ENCODE results near the gene COL6A2.
"Not testable (repeated sequence)": the region's sequence is repeated elsewhere in the genome, so short reads cannot be mapped to it uniquely, and the experiment has no call there.

The COL6A2 gene

GRCh38 chr21:46160907-46161632, 63.2 kb downstream of the COL6A2 start:
- no peaks in the 10 kb centered on the region for H3K4me1 ChIP-seq (ENCODE audit: insufficient read depth, low read length)
- no peak overlapping the region for H3K27ac ChIP-seq (ENCODE audit: low read depth, low read length)
- H3K9me3 ChIP-seq (ENCODE audit: low read length): no peaks in the 10 kb centered on the region
- no peaks in the 10 kb centered on the region for H3K36me3 ChIP-seq (ENCODE audit: insufficient read depth, low read length)
- peaks cover 0 to 13% of the 10 kb centered on the region in 2 donors for H3K27me3 ChIP-seq (ENCODE audit: control insufficient read depth in 1 of 2, insufficient read depth in 2 of 2, low read length in 2 of 2)
- H3K9ac ChIP-seq (ENCODE audit: low read length): no peak overlapping the region
- H3K4me3 ChIP-seq (ENCODE audit: low read depth in 1 of 2, low read length in 2 of 2): no peak overlapping the region

- peaks cover 0 to 13% of the 10 kb centered on the region in 2 donors for H3K27me3 ChIP-seq (ENCODE audit: control insufficient read depth in 1 of 2, insufficient read depth in 2 of 2, low read length in 2 of 2)
- H3K27ac ChIP-seq (ENCODE audit: low read depth, low read length): no peak overlapping the region
- H3K9ac ChIP-seq (ENCODE audit: low read length): no peak overlapping the region
- H3K4me3 ChIP-seq (ENCODE audit: low read depth in 1 of 2, low read length in 2 of 2): no peak overlapping the region
- H3K4me1 ChIP-seq (ENCODE audit: insufficient read depth, low read length): no peaks in the 10 kb centered on the region
- no peaks in the 10 kb centered on the region for H3K9me3 ChIP-seq (ENCODE audit: low read length)
- no peaks in the 10 kb centered on the region for H3K36me3 ChIP-seq (ENCODE audit: insufficient read depth, low read length)
Observed at GRCh38 chr21:46161633-46162592, 64.0 kb downstream of the COL6A2 start.

GRCh38 chr21:46163380-46163779, 65.5 kb downstream of the COL6A2 start:
- Histone ChIP-seq H3K27me3 (ENCODE audit: control insufficient read depth in 1 of 2, insufficient read depth in 2 of 2, low read length in 2 of 2) (peaks cover 0 to 13% of the 10 kb centered on the region in 2 donors), H3K4me1 (ENCODE audit: insufficient read depth, low read length) (no peaks in the 10 kb centered on the region), H3K36me3 (ENCODE audit: insufficient read depth, low read length) (no peaks in the 10 kb centered on the region), H3K27ac (ENCODE audit: low read depth, low read length) (no peak overlapping the region), H3K4me3 (ENCODE audit: low read depth in 1 of 2, low read length in 2 of 2) (no peak overlapping the region), H3K9ac (ENCODE audit: low read length) (no peak overlapping the region), H3K9me3 (ENCODE audit: low read length) (no peaks in the 10 kb centered on the region)

DNA sequence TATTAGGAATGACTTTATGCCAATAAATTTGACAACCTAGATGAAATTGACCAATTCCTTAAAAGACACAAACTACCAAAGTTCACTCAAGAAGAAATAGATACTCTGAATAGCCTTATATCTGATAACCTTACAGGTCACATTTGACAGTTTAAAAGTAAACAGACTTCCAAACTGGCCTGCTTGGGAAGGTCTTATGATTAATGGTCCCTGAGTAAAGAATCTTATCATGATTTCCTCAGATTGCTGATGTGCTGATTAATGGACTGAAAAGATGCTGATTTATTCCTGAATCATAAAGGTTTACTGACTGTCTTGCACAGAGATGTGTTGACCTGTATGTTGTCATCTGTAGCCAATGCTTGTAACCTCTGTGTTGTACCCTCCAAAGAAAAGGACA, 67.2 kb downstream of the COL6A2 start:
- Histone ChIP-seq H3K36me3 (ENCODE audit: insufficient read depth, low read length) (no peaks in the 10 kb centered on the region), H3K4me1 (ENCODE audit: insufficient read depth, low read length) (no peaks in the 10 kb centered on the region), H3K27ac (ENCODE audit: low read depth, low read length) (no peak overlapping the region), H3K9ac (ENCODE audit: low read length) (no peak overlapping the region), H3K9me3 (ENCODE audit: low read length) (no peaks in the 10 kb centered on the region), H3K27me3 (ENCODE audit: control insufficient read depth in 1 of 2, insufficient read depth in 2 of 2, low read length in 2 of 2) (peaks cover 0 to 13% of the 10 kb centered on the region in 2 donors), H3K4me3 (ENCODE audit: low read depth in 1 of 2, low read length in 2 of 2) (no peak overlapping the region)

GRCh38 chr21:46168238-46168637, 70.3 kb downstream of the COL6A2 start:
- Histone ChIP-seq H3K36me3 (ENCODE audit: insufficient read depth, low read length) (no peaks in the 10 kb centered on the region), H3K4me3 (ENCODE audit: low read depth in 1 of 2, low read length in 2 of 2) (no peak overlapping the region), H3K27ac (ENCODE audit: low read depth, low read length) (no peak overlapping the region), H3K27me3 (ENCODE audit: control insufficient read depth in 1 of 2, insufficient read depth in 2 of 2, low read length in 2 of 2) (no peaks in the 10 kb centered on the region), H3K9ac (ENCODE audit: low read length) (no peak overlapping the region), H3K9me3 (ENCODE audit: low read length) (no peaks in the 10 kb centered on the region), H3K4me1 (ENCODE audit: insufficient read depth, low read length) (no peaks in the 10 kb centered on the region)

GRCh38 chr21:46168659-46169386, 70.9 kb downstream of the COL6A2 start:
- H3K27me3 ChIP-seq (ENCODE audit: control insufficient read depth in 1 of 2, insufficient read depth in 2 of 2, low read length in 2 of 2): no peaks in the 10 kb centered on the region
- H3K27ac ChIP-seq (ENCODE audit: low read depth, low read length): no peak overlapping the region
- no peaks in the 10 kb centered on the region for H3K4me1 ChIP-seq (ENCODE audit: insufficient read depth, low read length)
- H3K9me3 ChIP-seq (ENCODE audit: low read length): no peaks in the 10 kb centered on the region
- H3K9ac ChIP-seq (ENCODE audit: low read length): no peak overlapping the region
- H3K36me3 ChIP-seq (ENCODE audit: insufficient read depth, low read length): no peaks in the 10 kb centered on the region
- no peak overlapping the region for H3K4me3 ChIP-seq (ENCODE audit: low read depth in 1 of 2, low read length in 2 of 2)

DNA sequence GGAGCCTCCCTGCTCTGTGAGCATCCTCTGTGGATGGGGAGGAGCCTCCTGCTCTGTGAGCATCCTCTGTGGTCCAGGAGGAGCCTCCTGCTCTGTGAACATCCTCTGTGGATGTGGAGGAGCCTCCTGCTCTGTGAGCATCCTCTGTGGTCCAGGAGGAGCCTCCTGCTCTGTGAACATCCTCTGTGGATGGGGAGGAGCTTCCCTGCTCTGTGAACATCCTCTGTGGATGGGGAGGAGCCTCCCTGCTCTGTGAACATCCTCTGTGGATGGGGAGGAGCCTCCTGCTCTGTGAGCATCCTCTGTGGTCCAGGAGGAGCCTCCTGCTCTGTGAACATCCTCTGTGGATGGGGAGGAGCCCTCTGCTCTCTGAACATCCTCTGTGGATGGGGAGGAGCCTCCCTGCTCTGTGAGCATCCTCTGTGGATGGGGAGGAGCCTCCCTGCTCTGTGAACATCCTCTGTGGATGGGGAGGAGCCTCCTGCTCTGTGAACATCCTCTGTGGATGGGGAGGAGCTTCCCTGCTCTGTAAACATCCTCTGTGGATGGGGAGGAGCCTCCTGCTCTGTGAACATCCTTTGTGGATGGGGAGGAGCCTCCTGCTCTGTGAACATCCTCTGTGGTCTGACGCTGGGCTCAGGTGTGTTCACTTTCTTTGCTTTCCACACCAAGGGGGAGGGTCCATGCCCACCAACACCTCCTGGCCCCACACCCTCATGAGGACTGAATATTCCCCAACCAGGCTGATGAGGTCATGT, 72.7 kb downstream of the COL6A2 start:
- H3K9me3 ChIP-seq (ENCODE audit: low read length); H3K4me1 ChIP-seq (ENCODE audit: insufficient read depth, low read length): not testable (repeated sequence)

GRCh38 chr21:46171585-46171984, 73.7 kb downstream of the COL6A2 start:
- no peaks in the 10 kb centered on the region for H3K4me1 ChIP-seq (ENCODE audit: insufficient read depth, low read length)
- no peak overlapping the region for H3K27ac ChIP-seq (ENCODE audit: low read depth, low read length)
- no peak overlapping the region for H3K4me3 ChIP-seq (ENCODE audit: low read depth in 1 of 2, low read length in 2 of 2)
- no peaks in the 10 kb centered on the region for H3K36me3 ChIP-seq (ENCODE audit: insufficient read depth, low read length)
- no peaks in the 10 kb centered on the region for H3K27me3 ChIP-seq (ENCODE audit: control insufficient read depth in 1 of 2, insufficient read depth in 2 of 2, low read length in 2 of 2)
- H3K9ac ChIP-seq (ENCODE audit: low read length): no peak overlapping the region
- H3K9me3 ChIP-seq (ENCODE audit: low read length): no peaks in the 10 kb centered on the region

More for the DNA sequence above, 72.7 kb downstream of the COL6A2 start:
- not testable (repeated sequence) for H3K27ac ChIP-seq (ENCODE audit: low read depth, low read length); H3K4me3 ChIP-seq (ENCODE audit: low read depth in 1 of 2, low read length in 2 of 2); H3K36me3 ChIP-seq (ENCODE audit: insufficient read depth, low read length); H3K27me3 ChIP-seq (ENCODE audit: control insufficient read depth in 1 of 2, insufficient read depth in 2 of 2, low read length in 2 of 2); H3K9ac ChIP-seq (ENCODE audit: low read length)

GRCh38 chr21:46171996-46172862, 74.3 kb downstream of the COL6A2 start:
- no peak overlapping the region for H3K4me3 ChIP-seq (ENCODE audit: low read depth in 1 of 2, low read length in 2 of 2)
- H3K9me3 ChIP-seq (ENCODE audit: low read length): no peaks in the 10 kb centered on the region
- no peak overlapping the region for H3K27ac ChIP-seq (ENCODE audit: low read depth, low read length)
- H3K36me3 ChIP-seq (ENCODE audit: insufficient read depth, low read length): no peaks in the 10 kb centered on the region
- no peaks in the 10 kb centered on the region for H3K4me1 ChIP-seq (ENCODE audit: insufficient read depth, low read length)
- H3K27me3 ChIP-seq (ENCODE audit: control insufficient read depth in 1 of 2, insufficient read depth in 2 of 2, low read length in 2 of 2): no peaks in the 10 kb centered on the region
- H3K9ac ChIP-seq (ENCODE audit: low read length): no peak overlapping the region

GRCh38 chr21:46172863-46173528, 75.1 kb downstream of the COL6A2 start:
- no peaks in the 10 kb centered on the region for H3K36me3 ChIP-seq (ENCODE audit: insufficient read depth, low read length)
- H3K9ac ChIP-seq (ENCODE audit: low read length): no peak overlapping the region
- H3K27ac ChIP-seq (ENCODE audit: low read depth, low read length): no peak overlapping the region
- H3K4me1 ChIP-seq (ENCODE audit: insufficient read depth, low read length): no peaks in the 10 kb centered on the region
- H3K27me3 ChIP-seq (ENCODE audit: control insufficient read depth in 1 of 2, insufficient read depth in 2 of 2, low read length in 2 of 2): no peaks in the 10 kb centered on the region
- no peaks in the 10 kb centered on the region for H3K9me3 ChIP-seq (ENCODE audit: low read length)
- no peak overlapping the region for H3K4me3 ChIP-seq (ENCODE audit: low read depth in 1 of 2, low read length in 2 of 2)

Measured in muscle layer of colon (tissue), 2 donors.